Fibroblast of the aortic adventitia (primary cell): ENCODE results near the gene CSRNP3. TPM values are rescaled to one million over a fixed set of nuclear protein-coding genes. Genes with fewer than 3 reads are reported as not detected.

Source experiments
- DNase-seq: peaks from one replicate; pipeline ENCODE4 v3.0.0-alpha.2; 2010; ENCODE audit warnings: low read depth
- H3K4me3 ChIP-seq: 2 replicates; pipeline ENCODE4 v1.5.1; 2011; ENCODE audit warnings: low read depth, mild to moderate bottlenecking, control low read depth, low read length, moderate library complexity
- total RNA-seq: library from RNA; depleted of rRNA; stranded (reverse); fragments of >200 nt; gene quantifications from 2 replicates; pipeline ENCODE4 v1.2.3, GENCODE V29; 2012; ENCODE audit warnings: low replicate concordance
- TF ChIP-seq, protein P1 (sequence below): IDR thresholded peaks from 2 replicates; pipeline ENCODE4 v1.5.1; 2011; ENCODE audit warnings: mild to moderate bottlenecking, low read length, control low read depth, inconsistent platforms; ENCODE audit not compliant: insufficient read depth

Gene CSRNP3
- total RNA-seq, 1 donor = 2.3 TPM

- TF ChIP-seq, protein P1, sequence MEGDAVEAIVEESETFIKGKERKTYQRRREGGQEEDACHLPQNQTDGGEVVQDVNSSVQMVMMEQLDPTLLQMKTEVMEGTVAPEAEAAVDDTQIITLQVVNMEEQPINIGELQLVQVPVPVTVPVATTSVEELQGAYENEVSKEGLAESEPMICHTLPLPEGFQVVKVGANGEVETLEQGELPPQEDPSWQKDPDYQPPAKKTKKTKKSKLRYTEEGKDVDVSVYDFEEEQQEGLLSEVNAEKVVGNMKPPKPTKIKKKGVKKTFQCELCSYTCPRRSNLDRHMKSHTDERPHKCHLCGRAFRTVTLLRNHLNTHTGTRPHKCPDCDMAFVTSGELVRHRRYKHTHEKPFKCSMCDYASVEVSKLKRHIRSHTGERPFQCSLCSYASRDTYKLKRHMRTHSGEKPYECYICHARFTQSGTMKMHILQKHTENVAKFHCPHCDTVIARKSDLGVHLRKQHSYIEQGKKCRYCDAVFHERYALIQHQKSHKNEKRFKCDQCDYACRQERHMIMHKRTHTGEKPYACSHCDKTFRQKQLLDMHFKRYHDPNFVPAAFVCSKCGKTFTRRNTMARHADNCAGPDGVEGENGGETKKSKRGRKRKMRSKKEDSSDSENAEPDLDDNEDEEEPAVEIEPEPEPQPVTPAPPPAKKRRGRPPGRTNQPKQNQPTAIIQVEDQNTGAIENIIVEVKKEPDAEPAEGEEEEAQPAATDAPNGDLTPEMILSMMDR = no peak
- H3K4me3 ChIP-seq = no peak overlapping the region
- DNase-seq = no peak
These were observed 94.1 kb downstream of the CSRNP3 start for GRCh38 chr2:165563468-165564225.

- TF ChIP-seq, protein P1 = no peak
- no peak overlapping the region for H3K4me3 ChIP-seq
- DNase-seq = no peak
These were observed 96.5 kb downstream of the CSRNP3 start for GRCh38 chr2:165566008-165566407.

DNA sequence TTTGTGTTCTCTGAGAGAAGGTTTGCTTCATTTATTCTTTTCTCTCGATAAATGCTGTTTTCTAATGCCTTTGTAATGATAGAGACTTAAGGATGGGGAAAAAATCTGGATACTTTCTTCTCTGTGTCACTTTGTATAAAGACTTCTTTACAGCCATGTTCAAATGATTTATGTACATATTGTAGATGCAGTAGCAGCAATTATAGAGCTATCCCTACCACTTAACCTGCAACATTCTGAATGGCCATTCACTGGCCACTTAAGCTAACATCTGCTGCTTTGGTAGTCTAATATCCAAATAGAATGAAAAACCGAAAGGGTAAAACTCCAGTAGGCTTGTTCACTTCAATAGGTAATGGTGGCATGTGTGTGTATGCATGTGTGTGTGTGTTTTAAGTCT, 97.8 kb downstream of the CSRNP3 start:
- H3K4me3 ChIP-seq = no peak overlapping the region
- no peak for DNase-seq
- TF ChIP-seq, protein P1 = no peak

DNA sequence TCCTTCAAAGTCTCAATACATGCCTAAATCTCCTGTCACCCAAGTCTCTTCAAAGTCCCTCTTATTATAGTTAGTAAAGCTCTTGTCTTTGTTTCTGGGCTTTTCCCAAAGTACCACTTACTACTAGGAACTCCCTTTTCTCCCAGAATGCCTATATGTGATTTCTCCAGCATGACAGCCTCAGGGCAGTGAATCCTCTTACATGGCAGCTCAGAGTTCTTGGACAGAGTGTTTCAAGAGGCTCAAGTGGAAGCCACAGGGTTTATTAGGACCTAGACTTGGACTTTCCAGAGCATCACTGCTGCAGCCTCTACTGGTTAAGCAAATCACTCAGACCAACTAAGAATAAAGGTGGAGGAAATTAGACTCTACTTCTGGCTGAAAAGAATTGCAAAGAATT, 98.9 kb downstream of the CSRNP3 start:
- no peak for DNase-seq
- H3K4me3 ChIP-seq = no peak overlapping the region
- TF ChIP-seq, protein P1 = no peak

GRCh38 chr2:165571477-165571876, 102.0 kb downstream of the CSRNP3 start:
- DNase-seq = no peak
- TF ChIP-seq, protein P1 = no peak
- no peak overlapping the region for H3K4me3 ChIP-seq

- TF ChIP-seq, protein P1 = no peak
- H3K4me3 ChIP-seq = no peak overlapping the region
- no peak for DNase-seq
These were observed 102.7 kb downstream of the CSRNP3 start for GRCh38 chr2:165572151-165572550.
